ENCODE measurements around the gene SALL3.

The SALL3 gene

DNA sequence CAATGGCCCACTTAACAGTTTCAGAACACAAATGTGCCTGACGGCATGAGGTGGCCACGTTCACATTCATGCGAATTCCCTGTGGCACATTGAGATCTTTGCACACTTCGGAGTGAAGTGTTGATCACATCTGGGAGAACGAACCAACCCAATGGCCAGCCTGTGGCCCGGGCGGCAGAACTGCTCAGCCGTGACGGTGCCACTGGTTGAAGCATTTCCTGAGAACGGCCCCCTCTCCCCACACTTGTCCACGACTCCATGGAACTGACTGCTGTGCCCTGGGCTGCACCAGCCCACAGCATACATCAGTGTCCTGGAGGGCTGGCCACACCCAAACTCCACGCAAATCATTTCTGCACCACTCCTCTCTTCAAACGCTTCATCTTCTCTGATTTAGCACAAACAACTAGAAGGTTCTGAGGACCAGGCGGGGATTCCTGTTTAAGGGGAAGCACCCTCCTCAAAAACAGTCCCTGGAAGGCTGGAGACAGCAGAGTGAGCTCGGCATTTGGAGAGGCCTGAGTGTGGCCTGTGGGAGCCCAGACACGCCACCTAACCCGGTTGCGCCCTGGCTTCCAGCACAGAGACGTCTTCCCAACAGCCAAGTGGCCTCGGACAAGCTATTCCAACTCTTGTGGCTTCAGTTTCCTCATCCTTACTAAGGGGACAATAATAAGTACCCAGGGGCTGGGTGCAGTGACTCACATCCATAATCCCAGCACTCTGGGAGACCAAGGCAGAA, 9.9 kb upstream of the SALL3 start:
- H3K36me3 ChIP-seq (ENCODE audit: insufficient read depth, low read length) = no peaks in the 10 kb centered on the region

DNA sequence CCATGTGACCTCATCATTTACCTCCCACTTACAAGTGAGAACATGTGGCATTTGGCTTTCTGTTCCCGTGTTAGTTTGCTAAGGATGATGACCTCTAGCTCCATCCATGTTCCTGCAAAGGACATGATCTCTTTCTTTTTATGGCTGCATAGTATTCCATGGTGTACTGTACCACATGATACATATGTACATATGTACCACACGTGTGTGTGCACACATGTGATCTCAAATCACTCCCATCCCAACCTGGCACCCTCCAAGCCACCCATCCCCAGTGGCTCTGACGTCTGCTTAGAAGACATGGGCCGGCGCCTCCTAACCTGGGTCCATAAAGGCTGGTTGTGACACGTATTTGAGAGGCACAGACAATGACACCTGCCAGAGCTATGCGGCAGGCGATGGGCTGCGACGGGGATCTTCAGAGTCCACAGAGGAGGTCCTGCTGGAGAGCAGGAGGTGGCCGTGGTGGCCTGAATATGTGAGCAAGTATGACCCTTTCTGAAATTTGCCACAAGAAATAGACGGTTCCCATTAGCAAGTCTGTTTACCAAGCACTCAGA, 8.8 kb upstream of the SALL3 start:
- no peaks in the 10 kb centered on the region for H3K9me3 ChIP-seq (ENCODE audit: low read depth, low read length)
- H3K4me3 ChIP-seq = no peak overlapping the region
- DNase-seq (ENCODE audit: low read depth, low spot score) = no peak
- no peaks in the 10 kb centered on the region for H3K36me3 ChIP-seq (ENCODE audit: insufficient read depth, low read length)
- no peak overlapping the region for H3K27ac ChIP-seq
- H3K9ac ChIP-seq (ENCODE audit: insufficient read length) = no peak overlapping the region
- no peak for TF ChIP-seq POLR2AphosphoS5 (IDR thresholded peaks at IDR 0.05; ENCODE audit: borderline replicate concordance, low read depth, low read length)
- no peak for TF ChIP-seq FOXP2 (optimal IDR thresholded peaks at IDR 0.05; ENCODE audit: control extremely low read depth, extremely low read length, insufficient read depth)
- no peak for TF ChIP-seq EZH2 (IDR thresholded peaks at IDR 0.05)

More for the DNA sequence above, 9.9 kb upstream of the SALL3 start:
- no peak for DNase-seq (ENCODE audit: low read depth, low spot score)
- Histone ChIP-seq H3K27ac (no peak overlapping the region), H3K4me3 (no peak overlapping the region), H3K9me3 (ENCODE audit: low read depth, low read length) (no peaks in the 10 kb centered on the region), H3K9ac (ENCODE audit: insufficient read length) (no peak overlapping the region)
- TF ChIP-seq EZH2 (IDR thresholded peaks at IDR 0.05) = no peak
- no peak for TF ChIP-seq POLR2AphosphoS5 (IDR thresholded peaks at IDR 0.05; ENCODE audit: borderline replicate concordance, low read depth, low read length)
- TF ChIP-seq FOXP2 (optimal IDR thresholded peaks at IDR 0.05; ENCODE audit: control extremely low read depth, extremely low read length, insufficient read depth) = no peak

DNA sequence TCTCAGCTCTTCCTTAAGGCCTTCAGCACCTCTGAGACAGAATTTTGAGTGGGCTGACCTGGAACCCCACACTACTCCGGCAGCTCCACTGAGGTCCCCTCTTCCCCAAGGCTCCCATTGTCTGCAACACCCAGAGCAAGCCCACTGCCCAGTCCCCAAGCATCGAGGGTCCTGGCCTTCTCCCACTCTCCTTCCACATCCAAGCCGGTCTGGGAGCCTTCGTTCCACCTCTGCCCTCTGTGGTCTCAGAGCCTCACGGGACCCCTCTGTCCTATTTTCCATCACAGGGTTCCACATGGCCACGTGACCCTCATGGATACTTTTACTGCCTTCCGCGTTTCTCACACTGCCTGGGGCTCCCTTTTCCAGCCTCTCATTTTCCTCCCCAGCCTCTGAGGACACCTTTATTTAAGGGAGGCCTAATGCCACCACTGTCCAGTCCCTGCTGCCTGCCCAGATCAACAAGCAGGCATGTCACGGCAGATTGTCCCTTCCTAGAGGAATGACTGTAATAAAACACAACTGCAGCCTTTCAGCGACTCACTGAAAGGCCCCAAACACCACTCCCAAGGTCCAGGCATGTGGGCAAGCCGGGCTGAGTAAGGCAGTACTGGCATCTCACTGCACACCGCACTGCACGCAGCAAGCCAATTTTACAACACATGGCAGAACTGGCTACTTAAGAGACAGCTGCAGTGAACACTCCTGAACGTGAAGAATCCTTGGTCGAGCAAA, 7.9 kb upstream of the SALL3 start:
- H3K36me3 ChIP-seq (ENCODE audit: insufficient read depth, low read length) = no peaks in the 10 kb centered on the region
- TF ChIP-seq POLR2AphosphoS5 (IDR thresholded peaks at IDR 0.05; ENCODE audit: borderline replicate concordance, low read depth, low read length) = no peak
- no peak for TF ChIP-seq EZH2 (IDR thresholded peaks at IDR 0.05)
- TF ChIP-seq FOXP2 (optimal IDR thresholded peaks at IDR 0.05; ENCODE audit: control extremely low read depth, extremely low read length, insufficient read depth) = no peak

DNA sequence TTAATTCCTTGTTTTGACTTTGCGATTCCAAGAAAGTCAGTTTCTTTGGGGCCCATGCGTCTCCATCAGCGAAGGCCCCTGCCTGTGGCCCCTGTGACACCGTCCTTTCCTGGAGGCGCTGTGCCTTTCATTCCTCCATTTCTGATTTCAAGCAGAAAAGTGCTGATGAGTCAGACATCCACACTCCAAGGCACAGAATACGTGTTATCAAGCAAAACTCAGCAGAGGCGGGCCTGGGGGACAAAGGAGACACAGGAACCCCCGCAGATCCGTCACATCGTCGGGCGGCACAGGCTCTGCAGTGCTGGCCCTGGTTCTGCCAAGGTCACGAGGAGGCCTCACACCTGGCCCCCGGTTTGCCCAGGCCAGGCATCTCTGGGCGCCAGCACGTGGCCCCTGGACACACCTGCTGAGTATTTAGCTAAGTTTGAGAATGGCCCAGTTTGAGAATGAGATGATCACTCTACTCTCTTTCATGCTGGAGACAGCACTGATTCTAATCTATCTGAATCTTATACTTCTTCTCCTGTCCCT, 7.2 kb upstream of the SALL3 start:
- TF ChIP-seq EZH2 (IDR thresholded peaks at IDR 0.05) (no peak), POLR2AphosphoS5 (IDR thresholded peaks at IDR 0.05; ENCODE audit: borderline replicate concordance, low read depth, low read length) (no peak), FOXP2 (optimal IDR thresholded peaks at IDR 0.05; ENCODE audit: control extremely low read depth, extremely low read length, insufficient read depth) (no peak)
- no peaks in the 10 kb centered on the region for H3K9me3 ChIP-seq (ENCODE audit: low read depth, low read length)
- H3K9ac ChIP-seq (ENCODE audit: insufficient read length) = no peak overlapping the region
- no peak for DNase-seq (ENCODE audit: low read depth, low spot score)
- no peak overlapping the region for H3K27ac ChIP-seq
- no peaks in the 10 kb centered on the region for H3K36me3 ChIP-seq (ENCODE audit: insufficient read depth, low read length)
- H3K4me3 ChIP-seq = no peak overlapping the region

More for the DNA sequence above, 7.9 kb upstream of the SALL3 start:
- H3K27ac ChIP-seq = no peak overlapping the region
- no peak overlapping the region for H3K9ac ChIP-seq (ENCODE audit: insufficient read length)
- no peak for DNase-seq (ENCODE audit: low read depth, low spot score)
- no peaks in the 10 kb centered on the region for H3K9me3 ChIP-seq (ENCODE audit: low read depth, low read length)
- H3K4me3 ChIP-seq = no peak overlapping the region

DNA sequence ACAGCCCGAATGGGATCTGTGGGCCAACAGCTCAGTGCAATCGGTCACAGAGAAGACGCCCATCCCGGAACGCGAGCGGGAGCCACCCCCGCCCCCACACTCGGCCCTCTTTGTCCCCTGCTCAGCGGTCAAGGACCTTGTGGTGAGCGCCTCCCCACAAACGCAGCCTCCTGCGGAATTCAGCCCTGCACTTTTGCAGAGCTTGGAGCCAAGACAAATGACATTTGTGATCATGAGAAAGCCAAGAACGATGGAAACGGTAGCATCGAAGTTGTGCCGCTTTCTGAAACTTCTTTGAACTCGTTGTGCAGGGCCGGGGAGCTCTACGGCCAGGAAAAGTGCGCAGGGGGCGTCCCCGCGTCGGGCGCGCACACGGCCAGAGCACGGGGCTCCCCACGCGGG, 6.7 kb upstream of the SALL3 start:
- Histone ChIP-seq H3K4me3 (no peak overlapping the region), H3K27ac (no peak overlapping the region), H3K9me3 (ENCODE audit: low read depth, low read length) (no peaks in the 10 kb centered on the region), H3K9ac (ENCODE audit: insufficient read length) (no peak overlapping the region), H3K36me3 (ENCODE audit: insufficient read depth, low read length) (no peaks in the 10 kb centered on the region)
- no peak for DNase-seq (ENCODE audit: low read depth, low spot score)
- TF ChIP-seq EZH2 (IDR thresholded peaks at IDR 0.05) = no peak
- TF ChIP-seq FOXP2 (optimal IDR thresholded peaks at IDR 0.05; ENCODE audit: control extremely low read depth, extremely low read length, insufficient read depth) = no peak
- no peak for TF ChIP-seq POLR2AphosphoS5 (IDR thresholded peaks at IDR 0.05; ENCODE audit: borderline replicate concordance, low read depth, low read length)

DNA sequence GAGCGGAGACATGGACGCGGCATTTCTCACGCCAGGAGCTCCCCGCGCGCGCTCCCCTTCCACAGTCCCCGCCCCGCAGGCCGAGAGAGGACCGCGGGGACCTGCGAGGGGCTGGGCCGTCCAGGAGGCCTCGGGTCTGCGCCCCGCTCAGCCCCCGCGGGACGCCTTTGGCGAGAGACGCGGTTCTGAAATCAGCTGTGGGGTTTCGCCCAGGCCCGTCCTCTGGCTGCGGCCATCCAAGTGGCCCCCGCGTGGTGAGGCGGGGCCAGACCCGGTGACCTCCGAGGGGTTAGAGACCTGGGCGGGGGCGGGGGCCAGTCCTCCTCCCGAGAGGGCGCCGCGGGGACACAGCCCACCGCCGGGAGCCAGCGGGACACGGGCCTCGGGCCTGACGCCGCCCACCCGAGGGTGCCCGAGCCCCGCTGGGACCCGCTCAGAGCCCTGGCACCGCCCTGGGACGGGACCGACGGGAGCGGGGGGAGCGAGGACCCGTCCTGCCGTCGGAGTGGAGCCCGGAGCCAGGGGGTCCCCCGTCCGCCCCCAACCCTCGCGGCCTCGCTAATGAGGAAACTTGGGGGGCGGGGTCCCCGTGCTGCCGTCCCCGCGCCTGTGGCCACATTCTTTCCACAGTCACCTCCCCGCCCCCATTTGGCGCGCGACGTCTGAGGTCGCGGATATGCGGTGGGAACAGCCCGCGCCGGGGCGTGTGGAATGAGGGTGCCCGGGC, 6.1 kb upstream of the SALL3 start:
- Histone ChIP-seq H3K4me3 (no peak overlapping the region), H3K9me3 (ENCODE audit: low read depth, low read length) (no peaks in the 10 kb centered on the region), H3K27ac (no peak overlapping the region), H3K36me3 (ENCODE audit: insufficient read depth, low read length) (no peaks in the 10 kb centered on the region), H3K9ac (ENCODE audit: insufficient read length) (no peak overlapping the region)
- DNase-seq (ENCODE audit: low read depth, low spot score) = no peak
- TF ChIP-seq EZH2 (IDR thresholded peaks at IDR 0.05) (no peak), FOXP2 (optimal IDR thresholded peaks at IDR 0.05; ENCODE audit: control extremely low read depth, extremely low read length, insufficient read depth) (no peak), POLR2AphosphoS5 (IDR thresholded peaks at IDR 0.05; ENCODE audit: borderline replicate concordance, low read depth, low read length) (no peak)

DNA sequence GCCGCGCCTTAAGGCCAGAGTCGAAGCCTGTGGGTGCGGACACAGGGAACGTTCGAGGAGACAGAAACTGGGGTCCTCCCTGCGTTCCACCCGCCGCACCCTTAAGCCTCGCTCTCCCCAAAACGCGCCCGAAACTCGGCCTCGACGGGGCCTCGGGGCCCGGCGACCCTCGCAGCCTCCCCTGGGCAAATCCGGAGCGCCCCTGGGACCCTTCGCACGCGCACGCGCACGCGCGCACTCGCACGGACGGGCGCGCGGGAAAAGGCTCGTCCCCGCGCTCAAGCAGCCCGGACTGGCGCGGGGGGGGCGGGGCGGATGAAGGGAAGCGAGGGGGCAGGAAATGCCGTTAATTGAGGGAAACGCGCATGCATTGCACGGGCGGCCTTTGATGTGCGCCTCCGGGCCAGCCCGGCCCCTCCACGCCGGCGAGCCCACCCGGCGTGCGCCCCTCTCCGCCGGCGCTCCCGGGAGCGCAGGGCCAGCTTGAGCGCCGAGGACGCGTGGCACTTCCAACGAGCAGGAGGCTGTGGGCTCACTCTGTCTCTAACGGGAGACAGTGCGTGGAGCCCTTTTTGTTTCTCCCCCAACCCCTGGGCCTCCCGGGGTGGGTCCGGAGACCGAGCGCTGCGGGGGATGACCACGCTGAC, 5.4 kb upstream of the SALL3 start:
- DNase-seq (ENCODE audit: low read depth, low spot score) = no peak
- no peak overlapping the region for H3K27ac ChIP-seq
- no peaks in the 10 kb centered on the region for H3K36me3 ChIP-seq (ENCODE audit: insufficient read depth, low read length)
- H3K9ac ChIP-seq (ENCODE audit: insufficient read length) = no peak overlapping the region
- no peaks in the 10 kb centered on the region for H3K9me3 ChIP-seq (ENCODE audit: low read depth, low read length)
- H3K4me3 ChIP-seq = no peak overlapping the region
- no peak for TF ChIP-seq POLR2AphosphoS5 (IDR thresholded peaks at IDR 0.05; ENCODE audit: borderline replicate concordance, low read depth, low read length)
- TF ChIP-seq EZH2 (IDR thresholded peaks at IDR 0.05) = peak; percentile 17
- no peak for TF ChIP-seq FOXP2 (optimal IDR thresholded peaks at IDR 0.05; ENCODE audit: control extremely low read depth, extremely low read length, insufficient read depth)

All from SK-N-MC (cell line).